Neuron (in vitro differentiated cells): ENCODE data around the gene SPEG.

ENCODE experiments used
- H2AFZ ChIP-seq: one replicate; pipeline ENCODE4 v1.6.1; 2013; ENCODE audit warnings: low read depth, mild to moderate bottlenecking, inconsistent platforms, low read length, moderate library complexity
- H3K27me3 ChIP-seq: one replicate; pipeline ENCODE4 v1.6.1; 2013; ENCODE audit warnings: low read length; ENCODE audit not compliant: insufficient read depth
- H3K36me3 ChIP-seq: one replicate; pipeline ENCODE4 v1.6.1; 2013; ENCODE audit warnings: low read length; ENCODE audit not compliant: insufficient read depth
- H3K4me1 ChIP-seq: one replicate; pipeline ENCODE4 v1.6.1; 2013; ENCODE audit warnings: low read length; ENCODE audit not compliant: insufficient read depth
- H3K4me3 ChIP-seq: 2 replicates; pipeline ENCODE4 v1.5.1; 2013; ENCODE audit warnings: mild to moderate bottlenecking, low read length, moderate library complexity
- H3K9me3 ChIP-seq: one replicate; pipeline ENCODE4 v1.6.1; 2013; ENCODE audit warnings: low read length

SPEG gene

DNA sequence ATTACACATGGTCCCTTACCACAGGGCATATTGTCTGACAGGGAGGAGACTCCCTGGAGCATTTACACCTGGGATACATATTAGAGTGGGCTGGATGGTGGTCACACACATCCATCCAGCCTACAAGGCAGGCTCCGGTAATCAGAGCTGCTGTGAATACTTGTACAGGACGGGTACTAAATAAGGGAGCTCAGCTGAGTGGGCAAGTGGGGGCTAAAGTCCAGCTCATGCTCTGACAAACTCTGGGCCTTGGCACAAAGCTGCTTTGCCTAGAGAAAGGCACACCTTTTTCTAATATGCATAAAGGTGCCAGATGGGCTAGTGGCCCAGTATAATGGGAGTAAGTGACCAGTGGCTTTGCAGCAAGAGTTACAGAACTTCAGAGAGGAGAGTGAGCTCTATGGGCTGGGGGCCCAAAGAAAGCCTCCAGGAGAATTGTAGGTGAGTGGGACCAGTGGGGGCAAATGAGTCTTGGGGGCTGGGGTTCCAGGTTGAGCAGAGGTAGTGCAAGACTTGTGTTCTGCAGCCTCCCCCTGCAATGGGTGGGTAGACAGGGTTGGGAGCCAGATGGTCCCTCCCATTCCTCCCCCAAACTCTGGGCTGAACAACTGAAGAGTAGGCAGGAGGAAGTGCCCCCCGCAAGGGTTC, 110.8 kb downstream of the SPEG start:
- no peaks in the 10 kb centered on the region for H3K27me3 ChIP-seq

DNA sequence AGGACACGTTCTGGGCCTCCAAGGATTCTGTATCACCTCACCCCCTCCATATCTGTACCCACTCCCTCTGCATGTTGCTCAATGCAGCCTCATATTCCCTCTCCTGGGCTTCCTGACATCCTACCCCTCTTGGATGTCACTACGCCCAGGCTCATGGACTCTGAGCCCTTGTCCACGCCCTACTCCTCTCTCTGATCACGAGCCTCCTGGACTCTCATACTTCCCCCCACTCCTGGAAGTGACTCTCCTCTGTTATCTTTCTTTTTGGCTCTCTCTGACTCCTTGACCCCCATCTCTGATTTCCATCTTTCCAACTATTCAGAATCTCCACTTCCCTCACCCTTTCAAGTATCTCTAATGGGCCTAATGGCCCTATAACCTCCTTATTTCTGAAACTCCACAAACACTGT, 111.3 kb downstream of the SPEG start:
- H3K9me3 ChIP-seq = no peaks in the 10 kb centered on the region
- no peaks in the 10 kb centered on the region for H3K27me3 ChIP-seq
- H3K36me3 ChIP-seq = peaks cover 41% of the 10 kb centered on the region
- no peak overlapping the region for H2AFZ ChIP-seq
- H3K4me1 ChIP-seq = peaks cover 17% of the 10 kb centered on the region
- H3K4me3 ChIP-seq = no peak overlapping the region

More for the DNA sequence above, 110.8 kb downstream of the SPEG start:
- H3K4me1 ChIP-seq = peaks cover 17% of the 10 kb centered on the region
- H3K36me3 ChIP-seq = peaks cover 41% of the 10 kb centered on the region
- peak overlapping the region; percentile 68 for H3K4me3 ChIP-seq
- no peak overlapping the region for H2AFZ ChIP-seq
- no peaks in the 10 kb centered on the region for H3K9me3 ChIP-seq

DNA sequence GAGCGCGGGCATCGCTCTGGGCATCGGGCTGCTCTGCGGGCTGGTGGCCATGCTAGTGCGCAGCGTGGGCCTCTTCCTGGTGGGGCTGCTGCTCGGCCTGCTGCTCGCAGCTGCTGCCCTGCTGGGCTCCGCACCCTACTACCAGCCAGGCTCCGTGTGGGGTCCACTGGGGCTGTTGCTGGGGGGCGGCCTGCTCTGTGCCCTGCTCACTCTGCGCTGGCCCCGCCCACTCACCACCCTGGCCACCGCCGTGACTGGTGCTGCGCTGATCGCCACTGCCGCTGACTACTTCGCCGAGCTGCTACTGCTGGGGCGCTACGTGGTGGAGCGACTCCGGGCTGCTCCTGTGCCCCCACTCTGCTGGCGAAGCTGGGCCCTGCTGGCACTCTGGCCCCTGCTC, 113.0 kb downstream of the SPEG start:
- no peaks in the 10 kb centered on the region for H3K27me3 ChIP-seq
- H3K9me3 ChIP-seq = no peaks in the 10 kb centered on the region
- peaks cover 37% of the 10 kb centered on the region for H3K36me3 ChIP-seq
- H3K4me3 ChIP-seq = no peak overlapping the region
- H3K4me1 ChIP-seq = peaks cover 20% of the 10 kb centered on the region
- H2AFZ ChIP-seq = no peak overlapping the region
